ENCODE data around the gene RAB20.

RAB20 gene

DNA sequence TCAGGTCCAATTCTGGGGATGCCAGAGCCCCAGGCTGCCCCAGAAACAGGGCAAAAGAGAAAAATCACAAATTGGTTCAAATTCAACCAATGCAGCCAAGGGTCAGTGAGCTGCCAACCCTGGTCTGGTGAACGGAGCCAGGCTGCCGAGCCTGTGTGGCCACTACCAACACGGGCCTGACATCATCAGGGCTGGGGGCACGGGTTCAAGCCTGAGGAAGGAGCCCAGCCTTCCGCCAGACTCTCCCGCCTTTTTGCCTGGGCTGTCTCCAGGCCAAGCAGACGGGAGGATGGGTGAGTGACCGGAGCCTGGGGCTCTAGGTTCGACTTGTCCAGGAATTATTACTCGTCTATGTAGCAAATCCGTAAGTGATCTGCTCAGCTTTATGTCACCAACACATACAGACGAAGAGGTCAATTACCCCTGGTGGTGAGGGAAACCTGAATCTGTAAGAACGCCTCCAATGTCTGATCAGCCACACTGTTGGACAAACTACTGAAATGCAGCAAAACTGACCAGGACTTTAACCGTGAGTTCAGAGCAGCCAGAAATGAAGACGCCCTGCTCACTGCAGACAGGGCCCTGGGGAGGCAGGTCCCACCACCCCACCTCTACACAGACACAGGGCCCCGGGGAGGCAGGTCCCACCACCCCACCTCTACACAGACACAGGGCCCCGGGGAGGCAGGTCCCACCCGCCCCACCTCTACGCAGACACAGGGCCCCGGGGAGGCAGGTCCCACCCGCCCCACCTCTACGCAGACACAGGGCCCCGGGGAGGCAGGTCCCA, 31.8 kb downstream of the RAB20 start:
- no peak for DNase-seq (ENCODE audit: low read depth in 2 of 2, low spot score in 1 of 2)

DNA sequence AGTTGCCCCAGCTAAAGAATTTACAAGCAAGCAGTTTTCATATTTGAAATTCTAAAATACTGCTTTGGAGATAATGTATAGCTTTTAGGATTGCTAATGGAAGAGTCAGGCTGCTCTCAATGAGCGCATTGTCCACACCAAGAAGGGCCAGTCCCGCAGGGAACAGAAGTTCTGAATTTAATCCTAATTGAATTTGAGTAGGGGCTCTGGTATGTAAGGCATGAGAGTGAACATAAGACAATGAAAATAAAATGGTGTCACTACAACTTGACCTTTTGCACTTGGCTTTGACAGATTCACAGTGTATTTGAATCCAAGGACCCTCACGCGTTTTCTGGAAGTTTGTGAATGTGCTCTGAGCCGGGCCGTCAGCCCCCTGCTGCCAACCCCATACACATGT, 32.6 kb downstream of the RAB20 start:
- no peak for DNase-seq (ENCODE audit: low read depth in 2 of 2, low spot score in 1 of 2)

DNA sequence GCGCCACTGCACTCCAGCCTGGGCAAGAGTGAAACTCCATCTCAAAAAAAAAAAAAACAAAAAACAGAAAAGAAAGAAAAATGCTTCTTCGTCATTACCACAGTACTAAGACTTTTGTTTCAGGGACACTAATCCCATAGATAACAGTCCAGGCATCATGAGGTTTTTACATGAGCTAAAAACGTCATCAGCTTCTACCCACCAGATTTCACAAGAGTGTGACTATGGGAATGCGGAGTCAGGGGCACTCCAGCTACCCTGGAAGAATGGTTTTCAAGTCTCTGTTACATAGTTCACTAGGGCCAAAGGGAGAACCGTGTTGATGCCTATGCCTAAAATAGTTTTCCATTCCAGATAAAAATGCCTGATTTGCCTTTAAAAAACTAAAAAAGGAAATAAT, 33.2 kb downstream of the RAB20 start:
- DNase-seq (ENCODE audit: low read depth in 2 of 2, low spot score in 1 of 2): no peak

DNA sequence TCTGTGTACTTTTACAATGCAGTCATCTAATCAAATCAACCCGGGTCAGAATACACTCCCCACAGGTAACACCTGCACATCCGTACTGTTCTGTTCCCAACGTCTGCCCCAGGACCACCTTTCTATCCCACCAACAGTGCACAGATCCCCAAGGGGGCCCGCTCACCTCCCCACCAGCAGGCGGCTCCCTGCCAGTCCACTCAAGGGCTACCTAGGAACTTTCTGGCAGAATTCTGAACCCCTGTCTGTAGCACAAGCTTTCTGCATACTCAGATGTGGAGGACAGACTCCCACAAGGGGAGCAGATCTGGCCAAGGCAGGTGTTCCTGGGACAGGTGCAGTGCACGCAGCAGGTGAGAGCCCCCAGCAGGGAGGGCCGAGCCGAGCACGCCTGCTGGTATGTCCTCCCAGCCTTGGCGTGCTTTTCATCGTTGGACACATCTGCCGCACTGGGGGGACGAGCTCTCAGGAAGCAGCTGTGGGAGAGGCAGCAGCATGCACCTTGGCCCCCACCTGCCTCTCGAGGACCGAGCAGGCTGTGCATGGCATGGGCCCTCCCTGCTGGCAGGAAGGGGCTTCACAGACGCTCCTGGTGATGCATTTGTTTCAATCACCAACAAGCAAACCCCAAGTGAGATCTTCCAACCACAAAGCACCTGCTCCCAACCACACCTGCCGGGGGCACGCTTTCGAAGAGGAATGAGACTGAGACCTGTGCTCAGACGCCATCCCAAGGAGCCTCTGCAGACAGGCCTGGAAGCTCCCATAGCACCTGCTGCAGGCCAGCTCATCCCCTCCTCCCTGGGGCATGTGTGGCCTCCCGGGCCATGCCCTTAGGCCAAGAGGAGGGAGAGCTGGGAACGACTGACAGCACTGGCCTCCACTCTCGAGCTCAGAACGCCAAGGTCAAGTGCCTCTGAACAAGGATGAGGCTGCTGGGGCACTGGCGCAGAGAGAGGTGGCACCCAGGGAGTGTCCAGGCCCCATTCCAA, 35.9 kb downstream of the RAB20 start:
- no peak for DNase-seq (ENCODE audit: low read depth in 2 of 2, low spot score in 1 of 2)

DNA sequence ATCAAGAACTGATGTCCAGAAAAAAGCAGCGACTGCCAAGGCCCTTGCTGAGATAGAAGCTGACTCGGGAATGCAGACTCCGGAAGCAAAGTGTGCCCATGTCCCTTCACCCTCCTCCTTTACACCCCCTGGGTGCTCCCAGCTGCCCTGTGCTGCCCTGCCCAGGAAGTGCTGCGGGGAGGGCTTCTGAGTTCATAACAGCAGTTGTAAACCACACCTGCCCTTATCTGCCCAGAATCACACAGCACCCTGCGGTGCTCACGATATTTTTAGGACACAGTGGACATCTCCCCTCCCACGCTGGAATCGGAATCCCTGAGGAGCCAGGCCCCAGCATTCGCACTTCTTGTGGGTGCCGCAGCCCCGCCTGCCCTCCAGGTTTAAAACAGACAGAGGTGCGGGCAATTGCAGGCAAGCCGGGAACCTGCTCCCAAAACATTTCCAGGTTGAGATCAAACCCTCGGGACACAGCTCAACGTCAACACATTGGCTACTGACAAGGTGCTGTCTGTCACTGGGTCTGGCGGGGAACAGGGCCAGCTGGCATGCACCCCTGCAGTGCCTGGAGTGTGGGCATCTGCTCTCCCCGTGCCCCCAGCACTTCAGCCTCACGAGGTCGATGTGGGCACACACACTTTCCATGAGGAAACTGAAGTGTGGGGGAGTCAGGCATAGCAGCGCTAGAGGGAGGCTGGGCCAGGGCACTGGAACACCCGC, 36.8 kb downstream of the RAB20 start:
- DNase-seq (ENCODE audit: low read depth in 2 of 2, low spot score in 1 of 2): no peak

DNA sequence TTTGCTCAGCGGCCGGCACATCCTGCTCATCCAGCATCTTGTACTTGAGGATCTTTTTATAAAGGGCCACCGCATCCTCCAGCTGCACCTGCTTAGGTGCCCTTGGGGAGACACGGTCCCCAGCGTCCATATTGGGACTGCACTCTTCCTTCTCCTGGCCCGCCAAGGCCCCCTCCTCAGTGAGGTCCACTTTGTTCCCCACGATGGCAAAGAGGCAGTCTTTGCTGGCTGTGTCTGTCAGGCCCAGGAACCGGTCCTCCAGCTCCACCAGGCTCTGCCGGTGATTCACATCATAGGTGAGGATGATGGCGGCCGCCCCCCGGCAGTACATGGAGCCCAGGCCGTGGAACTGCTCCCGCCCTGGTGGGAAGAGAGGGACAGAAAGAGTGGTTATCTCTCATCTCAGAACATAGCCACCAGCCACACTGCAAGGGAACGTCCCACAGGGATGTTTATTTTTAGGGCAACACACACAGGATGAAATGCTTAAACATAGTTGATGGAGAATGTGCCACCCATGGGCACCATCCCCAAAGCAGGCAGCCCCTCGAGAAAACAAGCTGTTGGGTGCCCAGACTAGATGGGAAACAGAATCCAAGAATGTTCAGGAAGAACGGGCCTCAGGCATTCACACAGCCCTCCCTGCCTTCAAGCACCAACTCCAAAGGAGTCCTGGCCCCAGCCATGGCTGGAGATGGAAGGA, 37.5 kb downstream of the RAB20 start:
- no peak for DNase-seq (ENCODE audit: low read depth in 2 of 2, low spot score in 1 of 2)

DNA sequence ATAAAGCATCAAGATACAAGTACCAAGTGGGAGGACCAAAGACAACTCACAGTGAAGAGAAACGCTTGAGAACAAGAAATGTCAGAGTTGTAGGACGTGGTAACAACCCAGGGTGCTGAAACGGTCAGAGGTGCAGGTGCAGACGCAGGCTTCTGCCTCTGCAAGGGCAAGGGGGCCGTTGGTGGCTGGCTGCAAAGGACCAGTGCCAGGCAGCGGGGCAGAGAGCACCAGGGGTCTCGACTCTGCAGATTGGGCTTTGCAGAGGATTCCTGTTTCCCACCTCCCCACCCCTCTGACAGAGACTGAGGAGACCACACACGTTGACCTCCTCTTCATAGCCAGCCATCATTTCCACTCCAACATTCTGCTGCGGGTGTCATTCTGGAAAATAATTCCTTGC, 38.3 kb downstream of the RAB20 start:
- no peak for DNase-seq (ENCODE audit: low read depth in 2 of 2, low spot score in 1 of 2)

DNA sequence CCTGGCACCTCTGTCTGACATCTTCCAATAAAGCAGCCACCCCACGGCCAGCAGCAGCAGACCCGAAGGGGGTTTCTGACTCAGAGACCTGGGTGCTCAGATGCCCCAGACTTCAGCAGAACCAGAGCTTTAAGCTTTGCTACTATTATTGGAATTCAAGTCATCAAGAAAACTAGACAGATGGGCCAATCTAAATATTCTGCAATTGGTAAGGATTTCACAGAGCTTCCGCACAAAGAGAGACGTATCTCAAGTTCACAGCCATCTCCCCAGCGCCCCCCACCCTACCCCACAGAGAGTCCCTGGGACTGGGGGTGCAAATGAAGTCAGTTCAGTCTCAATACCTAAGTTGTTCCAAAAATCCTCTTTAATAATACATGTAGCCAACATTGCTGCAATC, 38.8 kb downstream of the RAB20 start:
- no peak for DNase-seq (ENCODE audit: low read depth in 2 of 2, low spot score in 1 of 2)

DNA sequence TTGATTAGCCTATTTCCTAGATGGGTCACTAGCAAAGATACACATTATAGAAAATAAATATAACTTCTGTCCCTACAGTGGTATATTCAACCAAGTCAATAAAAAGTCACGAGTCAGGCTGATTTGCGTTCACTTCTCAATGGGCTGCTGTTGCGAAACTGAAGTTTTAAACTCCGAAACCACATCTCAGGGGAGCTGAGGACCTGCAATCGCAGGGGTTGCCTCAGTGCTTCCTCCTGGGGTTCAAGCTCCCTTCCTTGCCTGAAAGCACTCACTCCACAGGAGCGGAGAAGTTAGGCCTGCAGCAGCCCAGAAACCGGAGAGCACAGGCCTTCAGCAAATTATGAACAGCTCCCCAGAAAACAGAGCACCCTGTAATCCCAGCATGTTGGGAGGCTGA, 39.6 kb downstream of the RAB20 start:
- DNase-seq (ENCODE audit: low read depth in 2 of 2, low spot score in 1 of 2): no peak

DNA sequence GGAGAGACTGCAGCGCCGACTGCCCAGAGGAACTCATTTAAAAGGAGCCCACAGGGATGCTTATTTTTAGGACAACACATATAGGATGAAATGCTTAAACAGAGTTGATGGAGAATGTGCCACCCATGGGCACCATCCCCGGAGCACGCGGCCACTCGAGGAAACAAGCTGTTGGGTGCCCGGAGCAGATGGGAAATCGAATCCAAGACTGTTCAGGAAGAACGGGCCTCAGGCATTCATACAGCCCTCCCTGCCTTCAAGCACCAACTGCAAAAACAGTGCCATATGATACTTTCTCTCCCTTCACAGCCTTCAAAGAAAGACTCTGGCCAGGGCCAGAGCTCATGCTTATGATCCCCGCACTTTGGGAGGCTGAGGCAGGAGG, 40.2 kb downstream of the RAB20 start:
- no peak for DNase-seq (ENCODE audit: low read depth in 2 of 2, low spot score in 1 of 2)

DNA sequence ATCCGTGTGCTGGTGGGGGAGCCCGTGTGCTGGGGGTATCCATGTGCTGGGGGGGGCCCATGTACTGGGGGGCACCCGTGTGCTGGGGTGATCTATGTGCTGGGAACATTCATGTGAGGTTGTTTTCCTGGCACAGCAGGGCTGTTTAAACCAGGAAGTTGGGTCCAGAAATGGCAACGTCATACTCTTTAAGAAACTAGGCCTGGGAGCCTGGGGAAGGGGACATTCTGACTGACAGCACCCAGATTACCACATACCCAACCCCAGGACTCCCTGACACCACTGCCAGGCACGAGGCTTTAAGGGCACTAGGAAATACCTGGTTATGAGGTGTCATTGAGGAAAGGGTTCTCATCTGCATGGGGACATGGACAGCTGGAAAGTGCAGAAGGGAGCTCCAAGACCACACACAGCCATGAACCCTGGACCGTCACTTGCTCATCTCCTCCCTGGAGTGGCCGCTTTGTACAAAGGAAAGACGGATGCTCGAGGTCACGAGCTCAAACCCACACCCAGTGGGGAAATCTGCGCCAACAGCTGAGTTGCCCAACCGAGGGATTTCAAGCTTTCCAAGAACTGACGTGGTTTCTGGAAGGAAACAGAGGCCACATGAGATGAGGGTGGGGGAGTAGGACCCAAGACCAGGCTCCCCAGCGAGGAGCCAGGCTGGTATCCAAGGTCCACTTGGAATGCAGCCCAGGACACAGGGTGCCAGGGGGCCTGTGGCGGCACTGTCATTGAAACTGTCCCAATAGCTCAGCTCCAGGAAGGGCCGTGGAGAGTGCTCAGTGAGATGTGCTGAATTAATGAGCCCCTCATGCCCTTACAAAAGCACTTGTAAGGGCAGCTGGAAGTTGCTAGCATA, 40.9 kb downstream of the RAB20 start:
- DNase-seq (ENCODE audit: low read depth in 2 of 2, low spot score in 1 of 2): no peak

DNA sequence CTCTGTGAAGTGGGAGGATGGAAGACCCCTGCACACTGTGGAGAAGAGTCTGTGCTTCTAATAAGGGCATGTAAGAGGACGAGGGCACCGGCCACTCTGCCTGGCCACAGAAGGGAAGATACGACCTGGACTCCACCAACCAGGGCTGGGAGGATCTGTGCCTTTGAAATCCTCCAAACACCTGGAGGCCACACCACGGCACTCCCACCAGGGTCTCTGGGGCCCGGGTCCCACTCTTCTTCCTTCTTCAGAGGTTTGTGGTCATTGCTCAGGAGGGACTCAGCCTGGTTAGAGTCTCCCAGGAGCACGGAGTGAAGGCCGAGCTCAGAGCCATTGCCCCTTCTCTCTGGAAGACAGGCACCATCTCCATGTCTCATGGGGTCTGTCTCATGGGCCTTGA, 42.0 kb downstream of the RAB20 start:
- no peak for DNase-seq (ENCODE audit: low read depth in 2 of 2, low spot score in 1 of 2)

DNA sequence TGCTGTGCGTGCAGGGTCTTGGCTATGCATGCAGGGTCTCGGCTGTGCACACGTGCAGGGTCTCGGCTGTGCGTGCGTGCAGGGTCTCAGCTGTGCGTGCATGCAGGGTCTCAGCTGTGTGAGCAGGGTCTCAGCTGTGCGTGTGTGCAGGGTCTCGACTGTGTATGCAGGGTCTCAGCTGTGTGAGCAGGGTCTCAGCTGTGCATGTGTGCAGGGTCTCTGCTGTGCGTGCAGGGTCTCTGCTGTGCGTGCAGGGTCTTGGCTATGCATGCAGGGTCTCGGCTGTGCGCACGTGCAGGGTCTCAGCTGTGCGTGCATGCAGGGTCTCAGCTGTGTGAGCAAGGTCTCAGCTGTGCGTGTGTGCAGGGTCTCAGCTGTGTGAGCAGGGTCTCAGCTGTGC, 42.5 kb downstream of the RAB20 start:
- DNase-seq (ENCODE audit: low read depth in 2 of 2, low spot score in 1 of 2): no peak

DNA sequence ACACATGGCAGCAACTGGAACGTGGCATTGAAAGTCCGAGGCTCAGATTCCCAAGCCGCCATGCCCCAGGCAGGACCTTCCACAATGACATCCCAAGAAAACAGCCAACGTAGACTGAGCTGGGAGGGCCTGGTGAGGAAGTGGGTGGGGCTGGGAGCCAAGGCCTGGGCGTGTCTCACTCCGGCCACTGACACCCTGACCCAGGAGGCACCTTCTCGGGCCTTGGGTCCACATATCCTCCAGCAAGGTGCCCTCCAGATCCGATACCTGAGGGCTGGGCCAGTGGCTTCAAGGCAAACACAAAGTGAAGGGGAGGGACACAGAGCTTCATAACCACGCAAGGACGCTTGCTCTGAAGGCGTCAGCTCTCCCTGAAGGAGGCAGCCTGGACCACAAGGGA, 43.0 kb downstream of the RAB20 start:
- no peak for DNase-seq (ENCODE audit: low read depth in 2 of 2, low spot score in 1 of 2)

DNA sequence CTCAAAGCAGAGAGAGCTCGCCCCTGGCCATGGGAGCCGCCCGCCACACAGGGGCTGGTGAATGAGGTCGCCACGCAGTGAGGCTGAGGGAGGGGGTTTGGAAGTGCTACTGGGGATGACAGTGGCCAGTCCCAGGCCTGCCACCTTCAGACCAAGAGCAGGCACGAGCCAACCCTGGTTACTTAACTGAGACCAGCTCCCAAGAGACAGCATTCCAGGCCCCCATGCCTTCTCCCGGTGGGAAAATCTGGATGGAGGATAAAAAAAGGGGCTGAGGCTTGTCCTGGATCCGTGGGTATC, 43.3 kb downstream of the RAB20 start:
- DNase-seq (ENCODE audit: low read depth in 2 of 2, low spot score in 1 of 2): no peak

DNA sequence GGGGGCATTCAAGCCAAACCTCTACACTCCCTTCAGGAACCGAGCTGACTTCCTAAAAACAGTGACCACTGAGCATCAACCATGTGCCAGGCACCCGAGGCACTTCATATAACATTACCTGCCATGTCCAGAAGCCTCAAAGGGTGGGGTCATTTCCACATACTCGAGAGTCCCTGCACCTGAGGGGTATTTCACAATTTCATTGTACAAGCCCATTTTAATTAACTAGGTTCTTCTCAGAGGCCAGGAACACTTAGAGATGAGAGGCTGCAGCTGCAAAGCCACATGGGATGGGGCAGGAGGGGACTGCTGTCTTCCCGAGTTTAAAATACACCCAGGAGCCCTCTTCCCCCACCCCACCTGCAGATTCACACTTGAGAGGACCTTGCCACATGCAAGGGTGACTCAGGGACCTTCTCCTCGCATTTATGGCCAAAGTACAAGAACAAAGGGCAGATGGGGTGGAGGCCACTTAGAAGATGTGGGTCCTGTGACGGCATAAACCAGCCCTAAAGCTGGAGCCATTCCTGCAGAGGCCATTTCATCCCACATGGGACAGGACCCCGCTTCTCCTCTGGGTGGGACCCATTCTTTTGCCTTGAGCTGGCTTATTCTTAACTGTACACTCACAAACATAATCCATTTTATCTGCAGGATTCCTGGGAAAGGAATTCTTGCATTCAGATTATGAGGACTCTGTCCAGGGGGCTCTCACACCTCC, 43.9 kb downstream of the RAB20 start:
- no peak for DNase-seq (ENCODE audit: low read depth in 2 of 2, low spot score in 1 of 2)

DNA sequence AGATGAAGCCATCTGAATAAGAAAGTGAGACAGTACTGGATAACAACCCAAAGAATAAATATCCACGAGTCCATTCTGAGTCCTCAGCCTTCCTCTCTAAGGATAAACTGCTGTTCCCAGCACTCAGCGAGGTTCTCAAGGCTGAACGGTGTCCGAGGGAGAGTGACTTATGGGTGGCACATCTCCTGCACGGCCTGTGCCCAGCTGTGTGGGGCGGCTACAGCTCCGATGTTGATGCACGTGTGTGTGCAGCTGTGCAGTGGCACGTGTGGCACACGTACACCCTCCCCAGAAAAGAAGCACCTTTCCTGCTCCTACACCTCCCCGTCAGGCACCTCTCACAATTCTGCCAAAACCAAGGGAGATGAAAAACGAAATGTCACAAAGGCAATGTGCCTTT, 45.0 kb downstream of the RAB20 start:
- DNase-seq (ENCODE audit: low read depth in 2 of 2, low spot score in 1 of 2): no peak

DNA sequence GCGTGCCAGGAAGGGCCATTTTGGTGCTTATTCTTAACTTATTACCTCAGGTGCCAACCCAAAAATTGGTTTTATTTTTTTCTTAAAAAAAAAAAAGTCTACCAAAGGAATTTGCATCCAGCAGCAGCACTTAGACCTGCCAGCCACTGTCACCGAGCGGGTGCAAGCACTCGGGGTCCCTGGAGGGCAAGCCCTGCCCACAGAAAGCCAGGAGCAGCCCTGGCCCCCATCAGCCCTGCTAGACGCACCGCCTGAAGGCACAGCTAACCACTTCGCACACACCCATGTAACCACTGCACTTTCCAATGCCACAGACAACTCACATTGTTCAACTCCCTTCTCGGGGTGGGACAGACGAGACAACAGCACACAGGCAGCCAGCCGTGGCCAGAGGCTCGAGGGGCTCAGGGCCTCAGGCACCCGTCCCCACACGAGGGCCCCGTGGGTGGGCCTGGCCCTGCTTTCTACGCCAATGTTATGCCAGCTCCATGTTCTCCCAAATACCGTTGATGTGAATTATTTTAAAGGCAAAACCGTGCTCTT, 49.3 kb downstream of the RAB20 start:
- DNase-seq (ENCODE audit: low read depth in 2 of 2, low spot score in 1 of 2): no peak

DNA sequence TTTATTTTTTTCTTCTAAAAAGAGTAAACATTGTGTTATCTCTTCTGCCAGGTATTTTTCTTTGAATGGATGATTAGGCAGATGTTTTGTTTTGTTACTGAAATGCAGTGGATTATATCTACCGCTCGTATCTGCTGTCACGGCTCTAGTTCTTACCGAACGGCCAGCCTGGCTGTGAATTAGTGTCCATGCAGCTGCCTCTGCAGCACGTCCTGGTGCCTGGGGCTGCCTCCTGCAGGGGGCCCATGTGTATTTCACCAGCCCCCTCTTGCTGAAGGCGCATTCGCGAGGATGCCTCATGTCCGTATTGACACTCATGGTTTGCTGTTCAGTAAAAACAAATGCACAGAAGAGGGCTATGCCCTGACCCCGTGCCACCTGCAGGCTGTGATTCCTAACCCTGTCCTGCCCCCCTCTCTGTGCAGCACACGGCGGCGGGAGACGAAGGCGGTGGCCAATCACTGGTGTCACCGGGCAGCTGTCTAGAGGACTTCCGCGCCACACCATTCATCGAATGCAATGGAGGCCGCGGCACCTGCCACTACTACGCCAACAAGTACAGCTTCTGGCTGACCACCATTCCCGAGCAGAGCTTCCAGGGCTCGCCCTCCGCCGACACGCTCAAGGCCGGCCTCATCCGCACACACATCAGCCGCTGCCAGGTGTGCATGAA, 49.9 kb downstream of the RAB20 start:
- DNase-seq (ENCODE audit: low read depth in 2 of 2, low spot score in 1 of 2): no peak
